SHP77 (cell line): ENCODE measurements around the gene CEBPA.
"Not testable (repeated sequence)": the region's sequence is repeated elsewhere in the genome, so short reads cannot be mapped to it uniquely, and the experiment has no call there.

ENCODE experiments used
- DNase-seq, 2 experiments: peaks; one replicate each; lab custom pipeline; 2025; lab: John Stamatoyannopoulos, UW

CEBPA gene

DNA sequence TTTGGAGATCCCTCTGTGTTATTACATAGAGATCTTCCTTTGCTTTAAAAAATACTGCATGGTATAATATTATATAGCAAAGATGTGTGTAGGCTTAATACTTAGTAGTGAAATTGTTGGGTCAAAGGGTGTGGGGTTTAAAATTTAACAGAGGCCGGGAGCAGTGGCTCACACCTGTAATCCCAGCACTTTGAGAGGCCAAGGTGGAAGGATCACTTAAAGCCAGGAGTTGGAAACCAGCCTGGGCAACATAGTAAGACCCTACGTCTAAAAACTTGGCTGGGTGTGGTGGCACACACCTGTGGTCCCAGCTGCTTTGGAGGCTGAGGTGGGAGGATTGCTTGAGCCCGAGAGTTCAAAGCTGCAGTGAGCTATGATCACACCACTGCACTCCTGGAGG lies 22.3 kb upstream of the CEBPA start:
- DNase-seq: no peak

DNA sequence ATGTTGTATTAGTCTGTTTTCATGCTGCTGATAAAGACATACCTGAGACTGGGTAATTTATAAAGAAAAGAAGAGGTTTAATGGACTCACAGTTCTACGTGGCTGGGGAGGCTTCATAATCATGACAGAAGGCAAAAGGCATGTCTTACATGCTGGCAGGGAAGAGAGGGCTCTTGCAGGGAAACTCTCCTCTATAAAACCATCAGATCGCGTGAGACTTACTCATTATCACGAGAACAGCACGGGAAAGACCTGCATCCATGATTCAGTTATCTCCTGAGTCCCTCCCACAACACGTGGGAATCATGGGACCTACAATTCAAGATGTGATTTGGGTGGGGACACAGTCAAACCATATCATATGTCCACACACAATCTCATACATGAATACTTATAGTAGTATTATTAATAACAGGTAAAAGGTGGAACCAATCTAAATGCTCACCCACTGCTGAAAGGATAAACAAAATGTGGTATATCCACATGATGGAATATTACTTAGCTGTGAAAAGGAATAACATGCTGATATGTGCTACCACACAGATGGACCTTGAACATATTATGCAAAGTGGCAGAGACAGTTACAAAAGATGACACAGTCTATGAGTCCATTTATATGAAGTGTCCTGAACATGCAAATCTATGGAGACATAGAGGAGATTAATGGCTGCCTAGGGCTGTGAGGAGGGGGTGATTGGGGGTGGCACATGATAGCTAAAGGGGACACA lies 20.9 kb upstream of the CEBPA start:
- no peak for DNase-seq

DNA sequence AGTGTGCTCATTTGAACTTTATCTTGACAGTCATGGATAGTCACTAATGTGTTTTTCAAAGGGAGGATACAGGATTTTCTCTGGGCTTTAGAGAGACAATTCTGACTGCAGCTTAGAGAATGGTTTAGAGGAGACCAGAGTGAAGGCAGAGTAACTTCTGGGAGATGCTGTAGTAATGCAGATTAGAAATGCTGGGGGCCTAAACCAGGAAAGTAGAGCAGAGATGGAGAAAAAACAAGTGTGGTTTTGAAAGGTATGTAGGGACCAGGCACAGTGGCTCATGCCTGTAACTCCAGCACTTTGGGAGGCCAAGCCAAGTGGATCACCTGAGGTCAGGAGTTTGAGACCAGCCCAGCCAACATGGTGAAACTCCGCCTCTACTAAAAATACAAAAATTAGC lies 18.3 kb upstream of the CEBPA start:
- no peak for DNase-seq

DNA sequence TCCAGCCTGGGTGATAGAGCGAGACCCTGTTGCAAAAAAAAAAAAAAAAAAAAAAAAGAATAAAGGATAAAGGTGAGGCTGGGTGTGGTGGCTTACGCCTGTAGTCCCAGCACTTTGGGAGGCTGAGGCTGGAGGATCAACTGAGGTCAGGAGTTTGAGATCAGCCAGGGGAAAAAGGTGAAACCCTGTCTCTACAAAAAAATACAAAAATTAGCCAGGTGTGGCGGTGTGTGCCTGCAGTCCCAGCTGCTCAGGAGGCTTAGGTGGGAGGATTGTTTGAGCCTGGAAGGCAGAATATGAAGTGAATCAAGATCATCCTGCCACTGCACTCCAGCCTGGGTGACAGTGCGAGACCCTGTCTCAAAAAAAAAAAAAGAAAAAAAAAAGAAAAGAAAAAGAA lies 15.7 kb upstream of the CEBPA start:
- not testable (repeated sequence) for DNase-seq

DNA sequence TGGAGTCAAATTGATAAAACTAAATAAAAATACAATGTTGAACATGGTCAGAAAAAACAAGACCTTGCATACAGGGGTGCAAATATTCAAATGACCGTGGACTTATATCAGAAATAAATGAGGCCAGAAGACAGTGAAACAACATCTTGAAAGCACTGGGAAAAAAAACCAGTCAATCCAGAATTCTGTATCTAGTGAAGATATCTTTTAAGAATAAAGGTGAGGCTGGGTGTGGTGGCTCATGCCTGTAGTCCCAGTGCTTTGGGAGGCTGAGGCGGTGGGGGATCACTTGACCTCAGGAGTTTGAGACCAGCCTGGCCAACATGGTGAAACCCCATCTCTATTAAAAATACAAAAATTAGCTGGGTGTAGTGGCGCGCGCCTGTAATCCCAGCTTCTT lies 15.2 kb upstream of the CEBPA start:
- no peak for DNase-seq

DNA sequence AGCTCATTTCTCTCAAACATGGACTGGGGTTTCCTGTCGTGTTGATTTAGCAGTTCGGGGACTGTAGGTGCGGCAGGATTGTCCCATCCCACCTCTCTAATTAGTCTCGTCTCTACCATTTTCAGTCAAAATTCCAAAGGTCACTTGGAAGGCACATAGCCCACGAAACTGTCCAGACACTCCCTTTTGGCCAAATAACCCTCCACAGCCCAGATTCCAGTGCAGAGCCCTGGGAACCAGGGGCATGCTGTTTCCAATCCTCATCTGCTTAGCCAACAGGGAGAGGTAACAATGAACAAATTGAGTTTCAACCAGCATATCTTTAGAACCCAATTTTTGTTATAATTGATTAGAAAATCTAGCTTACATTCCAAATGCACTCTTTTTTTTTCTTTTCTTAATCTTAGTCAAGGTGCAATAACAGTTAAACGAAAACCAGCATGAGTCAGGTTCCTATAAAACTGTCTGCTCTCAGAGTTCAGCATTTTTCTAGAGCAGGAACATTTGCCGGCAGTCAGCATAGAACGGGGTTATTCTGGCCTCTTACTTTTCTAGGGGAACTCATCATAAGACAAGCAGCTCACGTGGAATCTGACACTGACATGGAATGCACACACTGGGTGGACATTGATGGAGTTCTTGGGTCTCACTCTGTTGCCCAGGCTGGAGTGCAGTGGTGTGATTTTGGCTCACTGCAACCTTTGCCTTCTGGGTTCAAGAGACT lies 14.4 kb upstream of the CEBPA start:
- no peak for DNase-seq

DNA sequence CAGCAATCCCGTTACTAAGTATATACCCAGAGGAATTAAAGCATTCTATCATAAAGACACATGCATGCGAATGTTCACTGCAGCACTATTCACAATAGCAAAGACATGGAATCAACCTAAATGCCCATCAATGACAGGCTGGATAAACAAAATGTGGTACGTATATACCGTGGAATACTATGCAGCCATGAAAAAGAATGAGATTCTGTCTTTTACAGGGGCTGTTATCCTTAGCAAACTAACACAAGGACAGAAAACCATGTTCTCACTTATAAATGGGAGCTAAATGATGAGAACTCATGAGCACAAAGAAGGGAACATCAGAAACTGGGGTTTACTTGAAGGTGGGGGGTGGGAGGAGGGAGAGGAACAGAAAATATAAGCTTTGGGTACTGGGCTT lies 10.5 kb upstream of the CEBPA start:
- DNase-seq: not testable (repeated sequence)

DNA sequence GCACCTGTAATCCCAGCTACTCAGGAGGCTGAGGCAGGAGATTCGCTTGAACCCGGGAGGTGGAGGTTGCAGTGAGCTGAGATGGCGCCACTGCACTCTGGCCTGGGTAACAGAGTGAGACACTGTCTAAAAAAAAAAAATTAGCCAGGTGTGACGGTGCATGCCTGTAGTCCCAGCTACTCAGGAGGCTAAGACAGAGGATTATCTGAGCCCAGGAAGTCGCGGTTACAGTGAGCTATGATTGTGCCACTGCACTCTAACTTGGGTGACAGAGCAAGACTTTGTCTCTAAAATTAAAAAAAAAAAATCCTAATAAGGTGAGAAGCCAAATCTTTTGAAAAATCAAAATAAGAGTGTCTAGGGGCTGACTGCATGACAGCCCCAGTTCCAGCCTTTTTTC lies 9.7 kb upstream of the CEBPA start:
- DNase-seq: no peak

DNA sequence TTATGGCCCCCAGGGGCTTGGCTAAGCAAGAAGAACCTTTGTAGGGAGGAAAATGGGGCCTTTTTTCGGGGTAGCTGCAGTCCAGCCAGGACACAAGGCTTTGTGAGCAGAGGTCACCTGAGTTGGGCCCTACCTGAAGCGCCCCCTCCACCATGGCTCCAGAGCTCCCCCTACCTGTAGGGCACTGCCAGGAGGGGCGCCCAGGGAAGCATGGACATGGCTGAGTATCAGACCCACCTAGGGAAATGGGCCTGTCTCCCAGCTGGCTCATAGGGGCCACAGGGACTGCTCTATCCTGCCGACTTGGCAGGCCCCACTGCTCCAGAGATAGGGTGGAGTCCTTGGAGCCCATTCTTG lies 9.0 kb upstream of the CEBPA start:
- no peak for DNase-seq

DNA sequence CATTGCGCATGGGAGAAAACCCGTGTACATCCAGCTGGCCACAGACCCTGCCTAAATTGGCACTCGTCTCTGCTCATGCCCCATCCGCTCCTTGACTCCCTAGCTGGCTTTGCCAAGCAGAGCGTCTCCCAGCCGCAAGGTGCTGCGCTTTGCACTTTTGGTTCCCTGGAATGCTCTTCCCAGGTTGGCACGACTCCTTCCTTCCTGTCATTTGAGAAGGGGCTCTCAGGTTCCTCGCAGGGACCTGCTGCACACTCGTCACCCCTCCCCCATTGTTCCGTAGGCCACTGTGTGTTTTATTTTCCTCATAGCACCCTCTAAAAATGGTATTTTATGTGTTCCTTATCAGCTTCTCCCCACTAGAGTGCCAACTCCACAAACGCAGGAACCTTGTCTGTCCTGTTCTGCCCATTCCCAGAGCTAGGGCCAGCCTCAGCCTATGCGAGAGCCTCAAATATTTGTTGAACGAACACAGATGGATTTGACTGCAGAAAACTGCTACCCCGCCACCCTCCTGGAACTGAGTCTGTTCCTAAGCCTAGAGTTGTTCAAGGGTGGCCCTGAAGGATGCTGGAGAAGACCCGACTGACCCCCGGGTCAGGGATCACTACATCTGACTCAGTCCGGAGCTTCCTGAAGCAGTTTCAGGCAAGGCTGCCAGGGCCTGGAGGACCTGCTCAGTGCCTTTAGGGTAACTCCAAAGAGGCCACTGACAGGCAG lies 8.4 kb upstream of the CEBPA start:
- DNase-seq: no peak

DNA sequence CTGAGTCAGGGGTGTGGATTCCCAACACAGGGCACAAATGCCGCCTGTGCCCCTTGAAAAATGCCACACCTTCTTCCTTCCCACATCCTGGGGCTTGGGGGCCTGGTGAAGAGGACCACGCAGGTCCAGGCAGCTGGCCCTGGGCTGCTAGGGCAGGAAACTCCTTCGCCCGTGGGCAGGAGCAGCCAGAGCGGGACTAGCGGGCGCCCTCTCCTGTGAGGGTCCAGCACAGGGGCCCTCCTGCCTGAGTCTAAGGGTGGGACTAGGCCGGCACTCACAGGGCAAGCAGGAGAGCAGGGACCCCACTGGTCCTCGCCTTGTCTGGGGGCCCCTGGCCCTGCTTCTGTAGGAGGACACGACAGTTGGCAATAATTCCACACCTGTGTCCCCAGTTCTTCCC lies 7.5 kb upstream of the CEBPA start:
- no peak for DNase-seq

DNA sequence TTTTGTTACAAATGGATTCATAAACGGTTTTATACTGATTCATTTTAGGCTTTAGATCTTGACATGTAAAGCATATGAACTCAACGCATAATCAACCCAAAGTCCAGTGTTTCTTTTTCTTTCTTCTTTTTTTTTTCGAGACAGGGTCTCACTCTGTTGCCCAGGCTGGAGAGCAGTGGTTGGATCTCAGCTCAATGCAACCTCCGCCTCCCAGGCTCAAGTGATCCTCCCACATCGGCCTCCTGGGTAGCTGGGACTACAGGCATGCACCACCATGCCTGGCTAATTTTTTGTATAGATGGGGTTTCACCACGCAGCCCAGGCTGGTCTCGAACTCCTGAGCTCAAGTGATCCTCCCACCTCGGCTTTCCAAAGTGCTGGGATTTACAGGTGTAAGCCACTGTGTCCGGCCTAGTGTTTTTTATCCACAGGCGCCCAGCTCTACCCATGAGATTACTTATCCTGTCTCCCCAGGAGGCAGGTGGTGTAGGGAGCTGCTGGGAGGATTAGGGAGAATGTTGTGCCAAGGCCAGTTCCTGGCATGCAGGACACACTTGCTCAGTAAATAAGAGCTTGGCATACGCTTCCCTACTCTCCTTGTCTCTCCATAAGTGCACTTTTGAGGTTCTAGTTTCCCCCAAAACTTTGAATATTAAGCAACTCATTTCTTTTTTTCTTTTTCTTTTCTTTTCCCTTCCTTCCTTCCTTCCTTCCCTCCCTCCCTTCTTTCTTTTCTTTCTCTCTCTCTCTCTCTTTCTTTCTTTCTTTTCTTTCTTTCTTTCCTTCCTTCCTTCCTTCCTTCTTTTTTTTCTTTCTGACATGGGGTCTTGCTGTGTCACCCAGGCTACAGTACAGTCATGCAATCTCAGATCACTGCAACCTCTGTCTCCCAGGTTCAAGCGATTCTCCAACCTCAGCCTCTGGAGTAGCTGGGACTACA lies 4.8 kb upstream of the CEBPA start:
- DNase-seq: no peak

DNA sequence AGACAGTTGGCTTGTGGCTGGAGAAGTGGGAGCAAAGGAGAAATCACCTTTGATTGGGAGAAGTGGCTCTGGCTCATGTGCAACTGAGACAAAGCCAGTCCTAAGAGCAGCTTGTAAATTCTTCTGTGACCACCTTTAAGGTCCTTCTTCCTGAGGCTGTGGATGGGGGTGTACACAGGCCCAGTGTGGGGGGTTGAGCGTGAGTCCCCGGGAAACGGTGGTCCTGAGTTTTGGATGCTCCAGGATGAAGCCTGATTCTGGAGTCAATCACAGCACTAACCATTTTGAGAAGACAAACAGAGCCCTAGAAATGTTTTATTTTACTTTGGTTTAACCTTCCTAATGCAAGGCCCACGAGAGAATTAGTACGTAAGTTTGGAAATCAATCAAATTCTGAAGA lies 3.9 kb upstream of the CEBPA start:
- DNase-seq: no peak

DNA sequence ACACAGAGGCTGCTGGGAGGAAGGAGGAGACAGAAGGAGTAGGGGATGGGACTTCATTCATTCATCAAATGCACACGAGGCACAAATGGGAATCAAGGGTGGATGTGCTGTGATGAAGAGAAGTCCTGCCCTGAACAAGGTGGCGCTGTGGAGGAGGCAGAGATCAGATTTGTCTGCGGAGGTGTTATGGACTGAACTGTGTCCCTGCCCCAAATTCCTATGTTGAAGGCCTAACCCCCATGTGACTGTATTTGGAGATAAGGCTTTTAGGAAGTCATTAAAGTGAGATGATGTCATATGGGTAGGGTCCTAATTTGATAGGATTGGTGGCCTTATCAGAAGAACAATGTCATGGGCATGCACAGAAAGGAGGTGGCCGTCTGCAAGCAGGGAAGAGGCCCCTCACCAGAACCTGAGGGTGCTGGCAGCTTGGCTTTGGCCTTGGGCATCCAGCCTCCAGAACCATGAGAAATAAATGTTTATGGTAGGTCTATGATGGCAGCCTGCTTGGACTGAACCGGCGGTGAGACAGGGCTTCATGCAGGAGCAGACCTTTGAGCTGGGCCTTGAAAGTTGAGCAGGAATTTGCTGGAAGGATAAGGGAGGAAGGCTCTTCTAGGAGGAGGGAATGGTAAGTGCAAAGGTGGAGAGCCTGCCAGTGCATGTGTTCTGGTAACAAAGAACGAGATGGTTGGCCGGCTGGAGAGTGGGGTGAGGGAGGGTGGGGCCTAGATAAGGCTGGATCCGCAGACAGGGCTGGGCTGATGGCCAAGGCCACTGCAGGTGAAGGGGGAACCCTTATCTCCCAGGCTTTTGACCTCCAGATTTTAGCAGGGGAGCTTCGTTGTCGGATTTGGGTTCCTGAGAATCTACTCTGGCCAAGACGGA lies 2.7 kb upstream of the CEBPA start:
- no peak for DNase-seq

DNA sequence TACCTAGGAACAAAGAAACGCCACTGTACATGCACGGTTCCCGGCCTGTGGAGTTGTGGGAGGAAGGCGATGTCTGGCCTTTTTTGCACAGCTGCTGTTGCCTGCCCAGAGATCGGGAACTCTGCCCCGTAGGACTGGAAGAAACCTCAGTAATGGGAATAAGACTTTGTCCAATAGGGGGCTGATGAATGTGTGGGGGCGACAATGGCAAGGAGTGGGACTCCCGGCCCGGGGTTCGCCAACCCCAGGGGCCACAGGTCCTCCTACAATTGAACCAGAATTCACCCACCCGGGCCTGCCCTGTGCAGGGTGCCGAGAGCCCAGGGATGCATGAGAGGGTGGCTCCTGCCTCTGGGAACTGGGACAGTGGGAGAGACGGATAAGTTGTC lies 2.0 kb upstream of the CEBPA start:
- DNase-seq: no peak

DNA sequence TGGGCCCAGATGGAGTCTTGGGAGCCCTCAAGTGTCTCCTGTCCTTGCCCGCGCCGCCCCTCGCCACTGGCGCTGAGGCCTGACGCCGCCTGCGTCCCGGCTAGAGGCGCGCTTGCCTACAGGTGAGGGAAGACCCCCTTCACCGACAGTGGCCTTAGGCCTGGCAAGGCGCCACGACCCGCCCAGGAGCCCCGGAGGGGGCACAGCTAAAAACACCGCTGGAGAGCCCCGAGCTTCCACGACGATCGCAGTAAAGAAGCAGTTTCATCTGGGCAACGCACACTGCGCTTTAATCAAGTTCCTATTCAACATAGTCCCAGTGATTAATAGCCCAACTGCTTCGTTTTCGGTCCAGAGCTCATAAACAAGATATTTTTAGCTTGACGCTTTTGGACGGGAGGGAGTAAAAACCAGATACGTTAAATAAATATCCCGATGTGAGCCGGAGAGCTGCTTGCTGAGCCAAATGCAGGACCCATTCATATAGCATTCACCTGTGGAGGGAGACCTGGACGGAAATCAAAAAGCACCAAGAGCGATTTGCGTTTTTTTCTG lies 1.5 kb upstream of the CEBPA start:
- no peak for DNase-seq

DNA sequence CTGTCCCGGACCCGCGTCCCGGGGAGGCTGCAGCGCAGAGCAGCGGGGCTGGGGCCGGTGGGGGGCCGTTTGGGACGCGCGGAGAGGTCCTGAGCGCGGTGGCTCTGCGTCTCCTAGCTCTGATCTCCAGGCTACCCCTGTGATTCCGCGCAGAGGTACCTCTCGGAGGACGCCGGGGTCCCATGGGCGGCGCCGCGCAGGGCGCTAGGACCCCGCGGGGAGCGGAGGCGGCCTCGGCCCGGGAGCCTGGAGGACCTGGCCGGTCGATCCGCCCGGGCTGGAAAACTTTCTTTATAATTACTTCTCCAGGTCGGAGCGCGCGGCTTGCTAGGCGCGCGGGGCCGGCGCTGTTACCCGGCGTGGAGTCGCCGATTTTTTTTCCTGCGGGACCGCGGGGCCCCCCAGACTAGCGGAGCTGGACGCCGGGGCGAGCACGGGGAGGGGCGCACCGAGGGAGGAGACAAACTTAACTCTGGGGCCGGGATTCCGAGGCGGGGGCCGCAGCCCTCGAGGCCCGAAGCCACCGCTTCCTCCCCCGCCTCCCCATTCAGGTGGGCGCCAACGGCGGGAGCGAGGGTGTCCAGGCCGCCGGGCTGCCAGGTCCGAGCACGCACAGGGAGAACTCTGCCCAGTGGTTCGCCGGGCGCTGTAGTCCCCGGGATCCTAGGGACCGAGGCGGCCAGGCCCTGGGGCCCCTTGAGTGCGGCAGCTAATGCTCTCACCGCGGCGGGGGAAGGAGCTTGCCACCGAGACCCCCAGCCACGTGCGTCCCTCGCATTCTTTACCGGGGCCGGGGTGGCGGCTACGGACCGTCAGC lies 848 bp upstream of the CEBPA start:
- no peak for DNase-seq

DNA sequence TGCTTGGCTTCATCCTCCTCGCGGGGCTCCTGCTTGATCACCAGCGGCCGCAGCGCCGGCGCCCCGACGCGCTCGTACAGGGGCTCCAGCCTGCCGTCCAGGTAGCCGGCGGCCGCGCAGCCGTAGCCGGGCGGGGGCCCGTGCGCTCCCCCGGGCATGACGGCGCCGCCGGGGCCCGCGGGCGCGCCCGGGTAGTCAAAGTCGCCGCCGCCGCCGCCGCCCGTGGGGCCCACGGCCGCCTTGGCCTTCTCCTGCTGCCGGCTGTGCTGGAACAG lies 497 bp downstream of the CEBPA start:
- no peak for DNase-seq

DNA sequence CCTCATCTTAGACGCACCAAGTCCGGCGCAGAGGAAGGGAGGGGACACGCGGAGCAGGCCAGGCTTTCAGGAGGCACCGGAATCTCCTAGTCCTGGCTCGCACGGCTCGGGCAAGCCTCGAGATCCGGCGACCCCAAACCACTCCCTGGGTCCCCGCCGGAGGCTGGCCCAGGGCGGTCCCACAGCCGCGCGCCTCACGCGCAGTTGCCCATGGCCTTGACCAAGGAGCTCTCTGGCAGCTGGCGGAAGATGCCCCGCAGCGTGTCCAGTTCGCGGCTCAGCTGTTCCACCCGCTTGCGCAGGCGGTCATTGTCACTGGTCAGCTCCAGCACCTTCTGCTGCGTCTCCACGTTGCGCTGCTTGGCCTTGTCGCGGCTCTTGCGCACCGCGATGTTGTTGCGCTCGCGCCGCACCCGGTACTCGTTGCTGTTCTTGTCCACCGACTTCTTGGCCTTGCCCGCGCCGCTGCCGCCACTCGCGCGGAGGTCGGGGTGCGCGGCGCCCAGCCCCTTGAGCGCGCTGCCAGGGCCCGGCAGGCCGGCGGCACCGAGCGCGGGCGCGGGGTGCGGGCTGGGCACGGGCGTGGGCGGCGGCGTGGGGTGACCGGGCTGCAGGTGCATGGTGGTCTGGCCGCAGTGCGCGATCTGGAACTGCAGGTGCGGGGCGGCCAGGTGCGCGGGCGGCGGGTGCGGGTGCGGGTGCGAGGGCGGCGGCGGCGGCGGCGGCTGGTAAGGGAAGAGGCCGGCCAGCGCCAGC lies 1.0 kb downstream of the CEBPA start:
- DNase-seq: no peak

DNA sequence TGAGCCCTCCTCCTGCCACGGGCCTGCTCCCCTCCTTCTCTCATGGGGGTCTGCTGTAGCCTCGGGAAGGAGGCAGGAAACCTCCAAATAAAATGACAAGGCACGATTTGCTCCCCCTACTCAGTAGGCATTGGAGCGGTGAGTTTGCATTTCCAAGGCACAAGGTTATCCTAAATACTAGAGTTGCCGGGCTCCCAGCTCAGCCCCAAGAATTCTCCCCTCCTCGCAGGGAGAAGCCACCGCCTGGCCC lies 1.5 kb downstream of the CEBPA start:
- no peak for DNase-seq
